Ramos (cell line): Measurements from ENCODE around the gene RAD1.

Source experiments
- in situ Hi-C: fragments of 300-500 bp; cut with MboI; formaldehyde crosslinking; loops from one replicate; pipeline ENCODE4 v1.14.3; 2022; ENCODE audit warnings: low sequenced_read_pairs; ENCODE audit not compliant: unreplicated experiment

Gene RAD1

DNA sequence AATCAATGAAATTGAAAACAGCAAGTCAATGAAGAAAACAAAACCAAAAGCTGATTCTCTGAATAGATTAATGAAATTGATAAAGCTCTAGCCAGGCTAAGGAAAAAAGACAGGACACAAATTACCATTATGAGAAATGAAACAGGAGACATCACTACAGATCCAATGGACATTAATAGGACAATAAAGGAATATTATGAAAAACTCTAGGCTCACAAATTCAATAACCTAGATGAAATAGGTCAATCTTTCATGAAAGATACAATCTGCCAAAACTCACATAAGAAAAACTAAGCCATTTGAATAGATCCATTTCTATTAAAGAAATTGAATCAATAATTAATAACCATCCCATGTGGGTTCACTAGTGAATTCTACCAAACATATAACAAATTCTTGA, 39.0 kb downstream of the RAD1 start:
- in situ Hi-C loops: loop anchor here (25.0 kb wide), 1 partner anchor 389 kb away; no protein-coding TSS in a partner anchor

DNA sequence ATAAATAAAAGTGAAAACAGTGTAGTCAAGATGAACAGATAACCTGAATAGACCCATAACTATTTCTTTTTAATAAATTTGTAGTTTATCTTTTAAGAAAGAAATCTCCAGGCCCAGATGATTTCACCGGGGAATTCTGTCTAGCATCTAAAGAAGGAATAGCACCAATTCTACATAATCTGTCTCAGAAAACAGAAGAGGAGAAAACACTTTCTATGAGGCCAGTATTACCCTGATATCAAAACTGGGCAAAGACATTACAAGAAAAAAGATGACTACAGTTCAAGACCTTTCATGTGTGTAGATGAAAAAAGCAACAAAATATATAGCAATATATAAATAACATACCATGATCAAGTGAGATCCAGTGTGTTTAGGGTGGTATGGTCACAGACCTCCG, 44.9 kb downstream of the RAD1 start:
- in situ Hi-C loops: no loop called here

DNA sequence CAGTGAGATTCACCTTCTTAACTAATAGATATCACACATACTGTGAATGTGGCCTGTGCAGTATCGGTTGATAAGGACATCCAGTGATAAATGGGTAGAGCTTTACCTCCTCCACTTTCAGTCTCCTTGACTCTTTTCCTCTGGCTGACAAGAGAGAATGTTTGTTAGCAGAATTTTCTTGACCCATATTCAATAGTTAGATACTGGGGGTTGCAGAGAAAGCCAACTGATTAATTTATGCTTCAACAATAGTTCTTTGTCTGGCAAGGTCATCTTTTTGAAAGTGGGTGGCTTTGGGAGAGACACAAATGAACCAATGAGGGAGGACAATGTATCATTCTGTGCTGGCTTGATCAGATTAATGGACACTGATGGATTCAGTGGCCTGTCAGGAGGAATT, 46.0 kb downstream of the RAD1 start:
- in situ Hi-C loops: no loop called here

DNA sequence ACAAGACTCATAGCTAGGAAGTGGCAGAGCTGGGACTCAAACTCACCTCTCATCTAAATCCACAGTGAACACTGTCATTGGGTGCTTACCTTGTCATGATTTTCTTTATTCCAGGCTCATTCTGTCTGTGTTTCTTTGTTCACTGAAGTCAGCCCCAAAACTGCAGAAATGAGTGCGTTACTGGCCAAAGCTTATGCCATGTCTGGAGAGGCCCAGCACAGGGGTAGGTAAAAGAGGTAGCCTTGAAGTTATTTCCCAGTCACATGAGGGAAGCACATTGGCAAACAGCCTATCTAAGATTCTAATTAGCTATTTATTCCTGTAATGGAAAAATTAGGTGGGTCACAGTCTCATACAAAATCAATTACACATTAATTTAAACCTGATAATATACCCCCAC, 46.5 kb downstream of the RAD1 start:
- in situ Hi-C loops: no loop called here

DNA sequence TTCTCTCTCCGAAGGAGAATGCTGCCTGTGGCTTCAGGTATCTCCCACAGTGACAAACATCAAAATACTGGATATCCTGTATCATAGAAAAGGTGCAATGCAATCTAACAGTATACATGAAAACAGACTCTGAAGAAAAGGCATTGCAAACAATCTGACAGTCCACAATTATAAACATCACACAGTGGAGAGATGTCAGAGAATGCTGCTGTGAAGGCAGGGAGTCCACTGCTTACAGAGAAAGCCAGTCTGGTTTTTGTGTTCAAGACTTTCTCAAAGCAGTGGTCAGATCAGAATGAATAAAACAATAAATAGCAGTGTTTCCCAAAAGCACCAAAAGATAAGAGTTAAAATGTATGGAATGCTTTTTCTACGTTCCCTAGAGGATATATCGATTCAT, 47.6 kb downstream of the RAD1 start:
- in situ Hi-C loops: no loop called here

DNA sequence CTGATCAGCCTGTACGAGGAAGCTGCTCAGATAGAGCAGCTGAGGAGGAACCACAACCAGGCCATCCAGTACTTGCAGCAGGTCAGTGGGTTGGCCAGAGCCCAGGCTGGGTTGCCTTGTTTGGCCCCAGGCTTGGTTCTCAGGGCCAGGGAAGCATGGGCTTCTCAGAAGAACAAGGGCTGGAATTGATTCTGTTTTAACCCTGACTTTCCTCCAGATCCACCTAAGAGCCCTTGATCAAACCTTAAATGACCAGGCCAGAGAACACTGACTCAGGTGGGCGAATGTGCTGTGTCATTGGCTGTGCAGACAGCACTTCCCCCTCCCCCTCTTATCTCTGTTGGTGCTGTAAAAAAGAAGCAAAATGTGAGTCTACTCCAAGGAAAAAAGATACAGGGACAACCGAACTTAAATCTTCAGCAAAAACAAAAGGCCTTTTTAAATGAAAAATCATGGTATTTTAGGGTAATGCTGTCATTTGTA, 48.3 kb downstream of the RAD1 start:
- in situ Hi-C loops: no loop called here

DNA sequence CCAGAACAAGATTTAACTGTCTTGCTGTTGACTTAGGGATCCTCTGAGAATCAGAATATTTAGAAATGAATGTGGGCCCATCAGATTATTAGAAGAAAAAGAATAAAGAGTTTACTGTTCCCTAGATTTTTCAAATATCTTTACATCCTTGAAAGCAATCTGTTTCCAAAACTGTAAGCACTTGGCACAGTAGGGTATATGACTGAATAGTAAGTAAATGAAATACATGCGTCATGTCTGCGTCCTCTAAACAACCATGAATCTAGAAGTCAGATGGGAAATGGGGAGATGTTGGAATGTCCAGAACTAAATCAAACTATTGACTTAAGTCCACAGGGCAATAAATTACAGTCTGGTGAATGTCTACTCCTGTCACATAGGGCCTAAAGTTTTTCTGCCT, 50.2 kb downstream of the RAD1 start:
- in situ Hi-C loops: no loop called here

DNA sequence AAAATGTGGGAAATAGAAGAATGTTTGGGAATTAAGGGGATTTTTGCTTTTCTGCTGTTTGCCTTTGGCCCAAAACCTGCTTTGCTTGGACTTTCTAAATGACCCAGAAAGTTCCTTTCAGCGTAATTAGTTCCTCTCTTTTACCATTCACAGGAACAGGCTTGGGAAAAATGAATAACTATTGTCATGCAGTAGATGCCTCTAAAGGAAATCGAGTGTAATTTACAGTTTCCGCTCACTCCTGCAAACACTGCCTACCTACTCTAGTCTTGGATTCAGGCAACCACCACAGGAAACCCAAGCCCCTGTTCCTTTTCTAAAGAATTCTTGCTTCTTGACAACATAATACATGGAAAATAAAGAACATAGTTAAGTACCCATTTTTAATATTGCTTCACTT, 51.4 kb downstream of the RAD1 start:
- in situ Hi-C loops: no loop called here

DNA sequence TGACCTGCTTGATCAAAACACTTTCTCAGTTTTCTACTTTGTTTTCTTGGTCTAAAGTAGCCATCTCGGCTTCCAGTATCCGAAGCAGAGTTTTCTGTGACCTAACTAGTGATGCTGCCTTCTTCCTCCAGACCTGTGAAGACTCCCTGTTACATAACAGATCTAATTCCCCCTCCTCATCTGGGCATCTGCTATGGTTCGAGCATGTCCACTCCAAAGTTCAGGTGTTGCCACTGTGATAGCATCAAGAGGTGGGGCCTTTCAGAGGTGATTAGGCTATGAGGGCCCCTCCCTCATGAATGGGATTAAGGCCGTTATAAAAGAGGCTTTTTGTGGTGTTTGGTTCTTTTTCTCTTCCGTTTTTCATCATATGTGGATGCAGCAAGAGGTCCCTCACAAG, 56.1 kb downstream of the RAD1 start:
- in situ Hi-C loops: no loop called here

DNA sequence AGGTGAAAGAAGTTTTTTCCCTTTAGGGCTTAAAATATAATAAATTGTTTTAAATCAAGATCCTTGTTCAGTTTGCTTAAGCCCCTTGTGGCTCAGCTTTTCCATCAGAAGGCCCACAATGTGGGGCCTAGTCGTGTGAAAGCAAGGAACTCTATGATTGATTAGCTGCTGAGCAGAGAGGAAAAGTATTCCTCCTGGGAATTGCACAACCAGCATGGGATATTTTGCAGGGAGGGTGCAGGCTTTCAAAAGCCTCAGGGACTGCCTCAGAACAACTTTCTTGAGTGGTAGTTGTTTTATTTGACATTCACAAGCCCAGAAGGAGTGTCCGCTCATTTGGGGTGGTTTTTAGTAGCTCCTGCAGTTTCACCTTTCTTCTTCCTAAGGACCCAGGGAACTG, 56.5 kb downstream of the RAD1 start:
- in situ Hi-C loops: no loop called here

DNA sequence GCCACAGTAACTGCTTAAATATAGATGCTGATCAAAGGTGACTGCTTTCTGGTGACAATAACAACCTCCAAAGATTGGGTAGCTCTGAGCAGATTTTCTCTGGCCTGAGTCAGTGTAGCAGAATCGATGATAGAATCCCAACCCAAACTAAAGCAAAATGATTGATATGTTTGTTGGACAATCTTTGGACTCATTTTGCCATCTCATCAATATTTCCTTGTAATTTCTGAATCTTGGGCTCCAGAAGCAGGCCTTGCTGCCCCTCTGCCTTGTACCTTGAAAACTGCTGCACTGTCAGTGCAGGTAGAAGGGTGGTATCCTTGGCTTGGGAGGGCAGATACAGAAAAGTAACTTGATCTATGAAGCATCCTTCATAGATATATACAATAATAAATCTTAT, 57.4 kb downstream of the RAD1 start:
- in situ Hi-C loops: no loop called here

DNA sequence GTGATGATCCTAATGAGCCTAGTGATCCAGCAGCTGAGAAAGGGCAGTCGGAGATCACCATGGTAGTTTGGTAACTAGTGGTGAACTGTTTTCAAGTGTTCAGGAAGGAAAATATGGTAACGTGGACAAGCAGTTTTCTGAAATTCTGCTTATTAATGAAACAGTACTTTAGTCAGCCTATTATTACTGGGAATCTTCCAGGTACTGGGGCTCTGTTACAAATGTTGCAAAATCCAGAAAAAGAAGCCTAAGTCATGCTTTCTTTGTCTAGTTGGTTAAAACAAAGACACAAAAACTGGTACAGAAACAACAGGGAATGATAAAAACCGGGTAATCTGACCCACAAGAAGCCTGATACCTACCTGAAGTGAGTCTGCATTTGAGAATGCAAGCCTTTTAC, 58.1 kb downstream of the RAD1 start:
- in situ Hi-C loops: no loop called here
